22Rv1 (cell line): ENCODE results near the gene CAPZA1.

ENCODE experiments used
- H3K27ac ChIP-seq: fragments of 450-650 bp; 2 replicates; pipeline ENCODE4 v1.5.1; 2017
- ZFX ChIP-seq: fragments of 450-650 bp; IDR thresholded peaks from 2 replicates; pipeline ENCODE4 v1.6.1; 2017; ENCODE audit warnings: antibody characterized with exemption, borderline replicate concordance
- TF ChIP-seq, protein P1 (sequence below): fragments of 450-650 bp; IDR thresholded peaks from 2 replicates; pipeline ENCODE4 v1.5.1; 2017; ENCODE audit warnings: mild to moderate bottlenecking

CAPZA1 gene

DNA sequence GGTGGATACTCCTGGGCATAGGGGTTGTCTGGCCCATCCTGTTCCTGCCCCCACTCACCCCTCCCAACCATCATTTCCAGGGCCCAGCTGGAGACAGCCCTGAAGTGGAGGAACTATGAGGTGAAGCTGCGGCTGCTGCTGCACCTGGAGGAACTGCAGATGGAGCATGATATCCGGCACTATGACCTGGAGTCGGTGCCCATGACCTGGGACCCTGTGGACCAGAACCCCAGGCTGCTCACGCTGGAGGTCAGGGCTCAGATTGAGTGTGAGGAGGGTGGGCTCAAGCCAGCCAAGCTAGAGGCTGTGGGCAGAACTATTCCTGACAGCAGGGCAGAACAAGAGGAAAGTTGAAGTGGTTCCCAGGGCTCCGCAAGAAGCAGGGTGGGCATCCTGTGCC is 73.0 kb downstream of the CAPZA1 start:
- TF ChIP-seq, protein P1, sequence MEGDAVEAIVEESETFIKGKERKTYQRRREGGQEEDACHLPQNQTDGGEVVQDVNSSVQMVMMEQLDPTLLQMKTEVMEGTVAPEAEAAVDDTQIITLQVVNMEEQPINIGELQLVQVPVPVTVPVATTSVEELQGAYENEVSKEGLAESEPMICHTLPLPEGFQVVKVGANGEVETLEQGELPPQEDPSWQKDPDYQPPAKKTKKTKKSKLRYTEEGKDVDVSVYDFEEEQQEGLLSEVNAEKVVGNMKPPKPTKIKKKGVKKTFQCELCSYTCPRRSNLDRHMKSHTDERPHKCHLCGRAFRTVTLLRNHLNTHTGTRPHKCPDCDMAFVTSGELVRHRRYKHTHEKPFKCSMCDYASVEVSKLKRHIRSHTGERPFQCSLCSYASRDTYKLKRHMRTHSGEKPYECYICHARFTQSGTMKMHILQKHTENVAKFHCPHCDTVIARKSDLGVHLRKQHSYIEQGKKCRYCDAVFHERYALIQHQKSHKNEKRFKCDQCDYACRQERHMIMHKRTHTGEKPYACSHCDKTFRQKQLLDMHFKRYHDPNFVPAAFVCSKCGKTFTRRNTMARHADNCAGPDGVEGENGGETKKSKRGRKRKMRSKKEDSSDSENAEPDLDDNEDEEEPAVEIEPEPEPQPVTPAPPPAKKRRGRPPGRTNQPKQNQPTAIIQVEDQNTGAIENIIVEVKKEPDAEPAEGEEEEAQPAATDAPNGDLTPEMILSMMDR = no peak
- no peak for TF ChIP-seq ZFX
- no peak overlapping the region for H3K27ac ChIP-seq

DNA sequence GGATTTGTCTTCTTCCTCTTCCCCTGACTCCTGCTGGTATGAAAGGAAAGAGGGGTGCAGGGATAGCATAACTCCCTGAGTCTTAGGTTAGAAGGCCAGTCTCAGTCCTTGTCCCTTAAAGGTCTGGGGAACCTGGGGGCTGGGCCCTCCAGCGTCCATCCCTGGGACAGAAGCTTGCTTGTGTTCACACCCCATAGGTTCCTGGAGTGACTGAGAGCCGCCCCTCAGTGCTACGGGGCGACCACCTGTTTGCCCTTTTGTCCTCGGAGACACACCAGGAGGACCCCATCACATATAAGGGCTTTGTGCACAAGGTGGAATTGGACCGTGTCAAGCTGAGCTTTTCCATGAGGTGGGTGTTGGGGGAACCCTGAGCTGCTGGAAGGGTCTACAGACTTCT is 74.2 kb downstream of the CAPZA1 start:
- TF ChIP-seq, protein P1 = no peak
- no peak for TF ChIP-seq ZFX

DNA sequence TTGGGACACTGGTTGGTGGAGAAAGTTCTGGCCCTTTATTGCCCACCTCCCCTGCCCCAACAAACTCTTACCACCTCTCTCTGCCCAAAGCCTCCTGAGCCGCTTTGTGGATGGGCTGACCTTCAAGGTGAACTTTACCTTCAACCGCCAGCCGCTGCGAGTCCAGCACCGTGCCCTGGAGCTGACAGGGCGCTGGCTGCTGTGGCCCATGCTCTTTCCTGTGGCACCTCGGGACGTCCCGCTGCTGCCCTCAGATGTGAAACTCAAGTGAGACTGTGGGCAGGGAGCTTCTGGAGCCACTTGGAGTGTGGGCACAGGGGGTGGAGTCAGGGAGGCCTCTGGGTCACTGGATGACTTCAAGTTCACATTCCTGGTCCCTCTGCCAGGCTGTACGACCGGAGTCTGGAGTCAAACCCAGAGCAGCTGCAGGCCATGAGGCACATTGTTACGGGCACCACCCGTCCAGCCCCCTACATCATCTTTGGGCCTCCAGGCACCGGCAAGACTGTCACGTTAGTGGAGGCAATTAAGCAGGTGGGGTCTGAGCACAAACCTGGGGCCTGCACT is 74.8 kb downstream of the CAPZA1 start:
- no peak for TF ChIP-seq ZFX
- TF ChIP-seq, protein P1 = no peak
- H3K27ac ChIP-seq = no peak overlapping the region

More for the DNA sequence above, 74.2 kb downstream of the CAPZA1 start:
- H3K27ac ChIP-seq = no peak overlapping the region

DNA sequence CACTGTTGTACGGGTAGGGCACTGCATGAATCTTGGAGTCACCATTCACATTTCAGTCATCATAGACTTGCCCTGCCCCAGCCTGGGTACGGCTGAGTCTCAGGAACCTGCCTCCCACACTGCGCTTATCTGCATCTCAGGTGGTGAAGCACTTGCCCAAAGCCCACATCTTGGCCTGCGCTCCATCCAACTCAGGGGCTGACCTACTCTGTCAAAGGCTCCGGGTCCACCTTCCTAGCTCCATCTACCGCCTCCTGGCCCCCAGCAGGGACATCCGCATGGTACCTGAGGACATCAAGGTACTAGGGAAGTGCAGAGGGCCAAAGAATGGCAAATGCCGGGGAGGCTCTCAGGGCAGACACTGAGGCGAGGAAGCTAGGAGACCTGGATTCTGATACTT is 75.6 kb downstream of the CAPZA1 start:
- H3K27ac ChIP-seq = no peak overlapping the region
- TF ChIP-seq ZFX = no peak
- TF ChIP-seq, protein P1 = no peak

DNA sequence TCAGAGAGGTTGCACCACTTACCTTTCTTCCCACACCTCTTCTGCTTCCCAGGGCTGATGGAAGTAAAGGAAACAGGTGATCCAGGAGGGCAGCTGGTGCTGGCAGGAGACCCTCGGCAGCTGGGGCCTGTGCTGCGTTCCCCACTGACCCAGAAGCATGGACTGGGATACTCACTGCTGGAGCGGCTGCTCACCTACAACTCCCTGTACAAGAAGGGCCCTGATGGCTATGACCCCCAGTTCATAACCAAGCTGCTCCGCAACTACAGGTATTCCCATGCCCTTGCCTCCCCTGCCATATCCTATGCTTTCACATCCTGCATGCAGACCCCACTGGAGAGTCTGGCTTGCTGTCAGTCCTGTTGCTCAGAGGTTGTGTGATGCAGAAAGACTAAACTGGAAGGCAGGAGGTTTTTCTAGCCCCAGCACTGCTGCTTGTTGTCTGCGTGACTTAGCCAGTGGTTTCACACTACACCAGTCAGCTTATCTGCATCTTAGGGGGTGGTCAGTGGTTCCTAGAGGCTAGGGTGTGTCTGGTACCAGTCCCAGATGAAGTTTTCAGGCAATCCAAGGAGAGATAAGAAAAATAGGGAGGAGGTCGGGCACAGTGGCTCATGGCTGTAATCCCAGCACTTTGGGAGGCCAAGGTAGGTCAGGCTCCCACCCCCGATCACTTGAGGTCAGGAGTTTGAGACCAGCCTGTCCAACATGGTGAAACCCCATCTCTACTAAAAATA is 77.1 kb downstream of the CAPZA1 start:
- TF ChIP-seq, protein P1 = no peak
- peak overlapping the region; percentile 97 for H3K27ac ChIP-seq

DNA sequence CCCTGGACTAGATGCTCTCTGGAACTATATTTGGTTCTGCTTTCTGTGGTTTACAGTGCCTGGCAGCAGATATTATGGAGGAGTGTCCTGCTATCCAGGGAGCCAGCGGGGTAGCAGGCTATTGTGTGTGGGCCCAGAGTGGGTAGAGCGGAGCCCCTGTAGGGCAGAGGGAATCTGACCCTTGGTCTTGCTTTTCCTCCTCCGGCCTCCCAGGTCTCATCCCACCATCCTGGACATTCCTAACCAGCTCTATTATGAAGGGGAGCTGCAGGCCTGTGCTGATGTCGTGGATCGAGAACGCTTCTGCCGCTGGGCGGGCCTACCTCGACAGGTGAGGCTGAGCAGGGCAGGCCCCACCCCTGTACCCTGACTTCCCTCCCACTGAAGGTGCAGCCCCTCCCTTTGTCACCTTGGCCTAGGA is 78.2 kb downstream of the CAPZA1 start:
- TF ChIP-seq ZFX = no peak
- TF ChIP-seq, protein P1 = no peak
- H3K27ac ChIP-seq = peak overlapping the region; percentile 97
